ENCODE measurements around the gene PPL. TPM values are rescaled to one million over a fixed set of nuclear protein-coding genes. Genes with fewer than 3 reads are reported as not detected.

The PPL gene
- total and polyA plus RNA-seq, 2 of the 13 experiments (the other 11 are each of a cell fraction or from before 2014, with no cell fraction given) = 5.7 to 6.6 TPM

- no peak for TF ChIP-seq ARID4A (CRISPR knock-in tag; IDR thresholded peaks at IDR 0.05; ENCODE audit: borderline replicate concordance)
- no peak for TF ChIP-seq NR2C2 (CRISPR knock-in tag; IDR thresholded peaks at IDR 0.05; ENCODE audit: borderline replicate concordance)
- TF ChIP-seq HNF4A (CRISPR knock-in tag; IDR thresholded peaks at IDR 0.05) = no peak
- TF ChIP-seq ZNF431 (CRISPR knock-in tag; IDR thresholded peaks at IDR 0.05; ENCODE audit: borderline replicate concordance, low read depth) = no peak
- no peak for TF ChIP-seq ZBTB25 (CRISPR knock-in tag; IDR thresholded peaks at IDR 0.05)
- no peak for TF ChIP-seq ZNF3 (CRISPR knock-in tag; IDR thresholded peaks at IDR 0.05)
- TF ChIP-seq ADNP (CRISPR knock-in tag; IDR thresholded peaks at IDR 0.05) = no peak
- no peak for TF ChIP-seq ZNF530 (CRISPR knock-in tag; IDR thresholded peaks at IDR 0.05; ENCODE audit: low read depth)
- TF ChIP-seq ONECUT2 (CRISPR knock-in tag; IDR thresholded peaks at IDR 0.05) = no peak
- no peak for TF ChIP-seq EED (CRISPR knock-in tag; IDR thresholded peaks at IDR 0.05)
- TF ChIP-seq FOXK1 (CRISPR knock-in tag; IDR thresholded peaks at IDR 0.05; ENCODE audit: borderline replicate concordance, low read depth) = no peak
- no peak for TF ChIP-seq SOX6 (IDR thresholded peaks at IDR 0.05)
- no peak for TF ChIP-seq SOX6 (CRISPR knock-in tag; IDR thresholded peaks at IDR 0.05)
- no peak for TF ChIP-seq ZBTB7A (CRISPR knock-in tag; IDR thresholded peaks at IDR 0.05)
These were observed 63.9 kb downstream of the PPL start (continued) for GRCh38 chr16:4873091-4873490.

Measured in HepG2 (cell line).